ENCODE data around the gene CARD14. TPM values are rescaled to one million over a fixed set of nuclear protein-coding genes. Genes with fewer than 3 reads are reported as not detected.
"Not testable (repeated sequence)": the region's sequence is repeated elsewhere in the genome, so short reads cannot be mapped to it uniquely, and the experiment has no call there.

Gene CARD14
- total RNA-seq, 1 donor from 2014 or later: not detected

GRCh38 chr17:80152081-80152702, 17.6 kb upstream of the CARD14 start:
- Mint-ChIP-seq H3K27me3 (no peaks in the 10 kb centered on the region), H3K9me3 (ENCODE audit: low read depth) (peaks cover 9% of the 10 kb centered on the region), H3K4me1 (ENCODE audit: low read depth) (peaks cover 1% of the 10 kb centered on the region)

GRCh38 chr17:80153004-80153403, 16.8 kb upstream of the CARD14 start:
- DNase-seq (ENCODE audit: low spot score, unreplicated experiment): no peak
- Mint-ChIP-seq H3K9me3 (ENCODE audit: low read depth) (peaks cover 9% of the 10 kb centered on the region), H3K4me3 (ENCODE audit: low read depth) (no peak overlapping the region), H3K36me3 (ENCODE audit: insufficient read depth) (no peaks in the 10 kb centered on the region), H3K27me3 (no peaks in the 10 kb centered on the region), H3K27ac (no peak overlapping the region), H3K4me1 (ENCODE audit: low read depth) (no peaks in the 10 kb centered on the region)
- no peak for TF ChIP-seq CTCF (IDR thresholded peaks at IDR 0.05; ENCODE audit: unreplicated experiment)

More at GRCh38 chr17:80152081-80152702, 17.6 kb upstream of the CARD14 start:
- DNase-seq (ENCODE audit: low spot score, unreplicated experiment): no peak
- Mint-ChIP-seq H3K36me3 (ENCODE audit: insufficient read depth) (no peaks in the 10 kb centered on the region), H3K4me3 (ENCODE audit: low read depth) (no peak overlapping the region), H3K27ac (no peak overlapping the region)
- no peak for TF ChIP-seq CTCF (IDR thresholded peaks at IDR 0.05; ENCODE audit: unreplicated experiment)

- no peak for DNase-seq (ENCODE audit: low spot score, unreplicated experiment)
- no peaks in the 10 kb centered on the region for H3K27me3 Mint-ChIP-seq
- no peak overlapping the region for H3K27ac Mint-ChIP-seq
- no peaks in the 10 kb centered on the region for H3K36me3 Mint-ChIP-seq (ENCODE audit: insufficient read depth)
- TF ChIP-seq CTCF (IDR thresholded peaks at IDR 0.05; ENCODE audit: unreplicated experiment): no peak
- H3K9me3 Mint-ChIP-seq (ENCODE audit: low read depth): peaks cover 9% of the 10 kb centered on the region
- no peaks in the 10 kb centered on the region for H3K4me1 Mint-ChIP-seq (ENCODE audit: low read depth)
- H3K4me3 Mint-ChIP-seq (ENCODE audit: low read depth): no peak overlapping the region
Observed at GRCh38 chr17:80154166-80154565, 15.7 kb upstream of the CARD14 start.

GRCh38 chr17:80155600-80155999, 14.2 kb upstream of the CARD14 start:
- H3K4me3 Mint-ChIP-seq (ENCODE audit: low read depth); H3K4me1 Mint-ChIP-seq (ENCODE audit: low read depth); DNase-seq (ENCODE audit: low spot score, unreplicated experiment); H3K27me3 Mint-ChIP-seq; H3K36me3 Mint-ChIP-seq (ENCODE audit: insufficient read depth); H3K9me3 Mint-ChIP-seq (ENCODE audit: low read depth): not testable (repeated sequence)
- peak overlapping the region; percentile 41 for H3K27ac Mint-ChIP-seq

GRCh38 chr17:80158846-80159245, 11.0 kb upstream of the CARD14 start:
- TF ChIP-seq CTCF (IDR thresholded peaks at IDR 0.05; ENCODE audit: unreplicated experiment): no peak
- Mint-ChIP-seq H3K4me1 (ENCODE audit: low read depth) (peaks cover 5% of the 10 kb centered on the region), H3K9me3 (ENCODE audit: low read depth) (peaks cover 9% of the 10 kb centered on the region), H3K27me3 (peaks cover 3% of the 10 kb centered on the region), H3K36me3 (ENCODE audit: insufficient read depth) (no peaks in the 10 kb centered on the region), H3K4me3 (ENCODE audit: low read depth) (no peak overlapping the region), H3K27ac (no peak overlapping the region)
- no peak for DNase-seq (ENCODE audit: low spot score, unreplicated experiment)

GRCh38 chr17:80160536-80160935, 9.3 kb upstream of the CARD14 start:
- Mint-ChIP-seq H3K27ac (no peak overlapping the region), H3K4me1 (ENCODE audit: low read depth) (peaks cover 7% of the 10 kb centered on the region), H3K27me3 (peaks cover 3% of the 10 kb centered on the region), H3K4me3 (ENCODE audit: low read depth) (no peak overlapping the region), H3K9me3 (ENCODE audit: low read depth) (peaks cover 6% of the 10 kb centered on the region), H3K36me3 (ENCODE audit: insufficient read depth) (no peaks in the 10 kb centered on the region)
- DNase-seq (ENCODE audit: low spot score, unreplicated experiment): no peak
- TF ChIP-seq CTCF (IDR thresholded peaks at IDR 0.05; ENCODE audit: unreplicated experiment): no peak
